Karpas-422 (cell line): ENCODE data around the gene ELAVL1. TPM values are rescaled to one million over a fixed set of nuclear protein-coding genes. Genes with fewer than 3 reads are reported as not detected.

Experiments
- DNase-seq: peaks from one replicate; pipeline ENCODE4 v3.0.0-alpha.2; 2015
- H2AFZ ChIP-seq: fragments of 200-600 bp; sonication (generic); 2 replicates; pipeline ENCODE4 v1.6.1; 2014; ENCODE audit warnings: antibody characterized with exemption, low read length, mixed read lengths
- H3K27ac ChIP-seq: fragments of 200-600 bp; sonication (generic); 2 replicates; pipeline ENCODE4 v1.5.1; 2014; ENCODE audit warnings: mild to moderate bottlenecking, low read length, moderate library complexity
- H3K27me3 ChIP-seq: fragments of 200-600 bp; sonication (generic); 2 replicates; pipeline ENCODE4 v1.6.1; 2014; ENCODE audit warnings: low read length, mixed read lengths
- H3K36me3 ChIP-seq: fragments of 200-600 bp; sonication (generic); 2 replicates; pipeline ENCODE4 v1.6.1; 2014; ENCODE audit warnings: low read length, mixed read lengths; ENCODE audit not compliant: insufficient read depth
- H3K4me1 ChIP-seq: fragments of 200-600 bp; sonication (generic); 2 replicates; pipeline ENCODE4 v1.6.1; 2014; ENCODE audit warnings: mild to moderate bottlenecking, low read length, mixed read lengths
- H3K4me2 ChIP-seq: fragments of 200-600 bp; sonication (generic); 2 replicates; pipeline ENCODE4 v1.6.1; 2014; ENCODE audit warnings: low read length, low read depth, mild to moderate bottlenecking; ENCODE audit not compliant: poor library complexity, severe bottlenecking
- H3K4me3 ChIP-seq: fragments of 200-600 bp; sonication (generic); 2 replicates; pipeline ENCODE4 v1.5.1; 2014; ENCODE audit warnings: mild to moderate bottlenecking, antibody characterized with exemption, low read length, mixed read lengths
- H3K79me2 ChIP-seq: fragments of 200-600 bp; sonication (generic); 2 replicates; pipeline ENCODE4 v1.6.1; 2014; ENCODE audit warnings: mild to moderate bottlenecking, low read length, mixed read lengths
- H3K9ac ChIP-seq: fragments of 200-600 bp; sonication (generic); 2 replicates; pipeline ENCODE4 v1.6.0; 2014; ENCODE audit warnings: low read length
- H3K9me2 ChIP-seq: fragments of 200-600 bp; sonication (generic), shearing (Covaris generic); replicated peaks from 2 replicates; pipeline ENCODE4 v1.6.0; 2014; ENCODE audit warnings: mild to moderate bottlenecking, low read length, moderate library complexity; ENCODE audit not compliant: insufficient read depth
- H3K9me3 ChIP-seq: fragments of 300-700, 200-600 bp; sonication (generic); 2 replicates; pipeline ENCODE4 v1.6.1; 2014; ENCODE audit warnings: low read length, mixed read lengths
- H4K20me1 ChIP-seq: fragments of 200-600 bp; sonication (generic); 2 replicates; pipeline ENCODE4 v1.6.1; 2014; ENCODE audit warnings: mild to moderate bottlenecking, antibody characterized with exemption, low read length, low read depth; ENCODE audit not compliant: insufficient read depth
- total RNA-seq: library from RNA; depleted of rRNA; stranded (reverse); fragments of >200 nt; shearing (Covaris generic); gene quantifications from 2 replicates; pipeline ENCODE4 v1.2.3, GENCODE V29; 2014; ENCODE audit warnings: low replicate concordance

ELAVL1 gene
- total RNA-seq, 1 experiment from 2014 or later: 50.0 TPM

DNA sequence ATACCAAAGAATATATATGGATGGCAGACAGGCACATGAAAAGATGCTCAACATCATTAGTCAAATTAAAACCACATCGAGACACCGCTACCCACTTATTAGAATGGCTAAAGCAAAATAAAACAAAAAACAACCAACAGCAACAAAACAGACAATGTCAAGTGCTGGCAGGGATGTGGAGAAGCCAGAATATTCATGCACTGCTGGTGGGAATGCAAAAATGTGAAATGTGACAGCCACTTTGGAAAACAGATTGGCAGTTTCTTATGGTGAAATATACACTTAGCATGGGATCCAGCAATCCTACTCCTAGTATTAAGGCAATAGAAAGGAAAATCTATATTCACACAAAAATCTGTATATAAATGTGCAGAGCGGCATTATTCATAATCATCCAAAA is 8.6 kb downstream of the ELAVL1 start:
- Histone ChIP-seq H3K9ac (no peak overlapping the region), H3K27ac (no peak overlapping the region), H3K9me2 (no peaks in the 10 kb centered on the region), H4K20me1 (peaks cover 92% of the 10 kb centered on the region), H3K4me3 (no peak overlapping the region), H3K4me2 (no peak overlapping the region), H2AFZ (no peak overlapping the region), H3K4me1 (peaks cover 38% of the 10 kb centered on the region), H3K36me3 (peaks cover 20% of the 10 kb centered on the region), H3K27me3 (no peaks in the 10 kb centered on the region), H3K9me3 (no peaks in the 10 kb centered on the region), H3K79me2 (peaks cover 99% of the 10 kb centered on the region)
- no peak for DNase-seq

DNA sequence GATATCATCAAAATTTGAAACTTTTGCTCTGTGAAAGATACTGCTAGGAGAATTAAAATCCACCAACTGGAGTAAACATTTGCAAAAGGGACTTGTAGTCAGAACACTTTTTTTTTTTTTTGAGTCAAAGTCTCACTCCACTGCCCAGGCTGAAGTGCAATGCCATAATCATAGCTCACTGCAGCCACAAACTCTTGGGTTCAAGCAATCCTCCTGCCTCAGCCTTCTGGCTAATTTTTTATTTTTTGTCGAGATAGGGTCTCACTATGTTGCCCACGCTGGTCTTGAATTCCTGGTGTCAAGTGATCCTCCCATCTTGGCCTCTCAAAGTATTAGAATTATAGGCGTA is 9.7 kb downstream of the ELAVL1 start:
- Histone ChIP-seq H3K4me2 (no peak overlapping the region), H3K9ac (no peak overlapping the region), H3K36me3 (peaks cover 23% of the 10 kb centered on the region), H3K4me1 (peaks cover 36% of the 10 kb centered on the region), H4K20me1 (peaks cover 84% of the 10 kb centered on the region), H3K27me3 (no peaks in the 10 kb centered on the region), H3K79me2 (peaks cover 99% of the 10 kb centered on the region), H3K27ac (no peak overlapping the region), H3K4me3 (no peak overlapping the region), H3K9me2 (no peaks in the 10 kb centered on the region), H3K9me3 (no peaks in the 10 kb centered on the region), H2AFZ (no peak overlapping the region)
- DNase-seq: no peak

DNA sequence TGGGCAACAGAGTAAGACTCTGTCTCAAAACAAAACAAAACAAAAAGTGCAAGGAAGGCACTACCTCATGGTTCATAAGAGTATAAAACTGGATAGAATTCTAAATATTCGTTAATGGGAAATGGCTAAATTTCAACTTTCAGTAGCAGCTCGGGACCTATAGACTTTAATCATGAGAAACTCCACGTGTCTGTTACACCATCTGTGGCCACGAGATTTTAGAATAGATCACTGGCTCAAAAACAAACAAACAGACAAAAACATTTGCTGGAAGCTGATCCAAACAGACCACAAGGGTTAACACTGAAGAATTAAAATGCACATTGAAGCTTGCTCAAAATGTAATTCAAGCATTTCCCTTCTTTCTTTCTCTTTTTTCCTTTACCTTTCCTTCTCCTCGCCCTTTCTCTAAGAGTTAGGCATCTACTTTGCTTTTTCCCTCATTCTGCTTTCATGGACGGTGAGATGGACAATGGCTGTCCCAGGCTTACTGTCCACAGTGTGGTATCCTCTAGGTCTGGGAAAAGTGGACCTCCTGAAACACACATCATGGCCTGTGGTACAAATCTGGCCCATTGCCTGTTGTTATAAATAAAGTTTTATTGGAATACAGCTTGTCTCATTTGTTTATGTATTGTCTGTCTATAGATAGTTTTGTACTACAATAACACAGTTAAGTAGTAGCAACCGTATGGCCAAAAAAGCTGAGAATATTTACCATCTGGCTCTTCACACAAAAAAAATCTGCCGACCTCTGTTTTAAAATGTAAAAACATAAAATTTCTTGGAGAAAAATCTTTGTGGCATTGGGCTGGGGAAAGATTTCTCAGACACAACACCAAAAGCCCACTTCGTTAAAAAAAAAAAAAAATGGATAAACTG is 10.3 kb downstream of the ELAVL1 start:
- Histone ChIP-seq H3K36me3 (peaks cover 23% of the 10 kb centered on the region), H3K4me3 (no peak overlapping the region), H4K20me1 (peaks cover 78% of the 10 kb centered on the region), H2AFZ (no peak overlapping the region), H3K4me1 (peaks cover 36% of the 10 kb centered on the region), H3K27ac (no peak overlapping the region), H3K27me3 (no peaks in the 10 kb centered on the region), H3K4me2 (no peak overlapping the region), H3K9me2 (no peaks in the 10 kb centered on the region), H3K9me3 (no peaks in the 10 kb centered on the region), H3K79me2 (peaks cover 97% of the 10 kb centered on the region), H3K9ac (no peak overlapping the region)
- DNase-seq: no peak

DNA sequence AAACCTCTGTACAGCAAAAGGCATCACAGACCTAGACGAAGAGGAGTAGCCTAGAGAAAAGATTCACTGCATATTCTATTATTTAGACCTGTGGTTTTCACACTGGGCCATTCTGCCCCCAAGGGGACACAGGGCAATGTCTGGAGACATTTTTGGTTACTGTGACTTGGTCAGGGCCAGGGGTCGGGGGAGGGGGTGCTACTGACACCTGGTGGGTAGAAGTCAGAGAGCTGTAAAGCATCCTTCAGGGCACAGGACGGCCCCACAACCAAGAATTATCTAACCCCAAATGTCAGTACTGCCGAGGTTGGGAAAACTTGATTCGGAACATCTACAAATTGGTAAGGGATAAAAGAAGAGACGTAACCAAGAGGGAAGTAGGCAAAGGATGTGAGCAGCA is 11.3 kb downstream of the ELAVL1 start:
- Histone ChIP-seq H3K27me3 (no peaks in the 10 kb centered on the region), H3K9me3 (no peaks in the 10 kb centered on the region), H3K9me2 (no peaks in the 10 kb centered on the region), H3K79me2 (peaks cover 94% of the 10 kb centered on the region), H3K27ac (no peak overlapping the region), H3K4me3 (no peak overlapping the region), H2AFZ (no peak overlapping the region), H3K9ac (no peak overlapping the region), H4K20me1 (peaks cover 72% of the 10 kb centered on the region), H3K36me3 (peaks cover 23% of the 10 kb centered on the region), H3K4me2 (no peak overlapping the region), H3K4me1 (peaks cover 33% of the 10 kb centered on the region)
- no peak for DNase-seq

DNA sequence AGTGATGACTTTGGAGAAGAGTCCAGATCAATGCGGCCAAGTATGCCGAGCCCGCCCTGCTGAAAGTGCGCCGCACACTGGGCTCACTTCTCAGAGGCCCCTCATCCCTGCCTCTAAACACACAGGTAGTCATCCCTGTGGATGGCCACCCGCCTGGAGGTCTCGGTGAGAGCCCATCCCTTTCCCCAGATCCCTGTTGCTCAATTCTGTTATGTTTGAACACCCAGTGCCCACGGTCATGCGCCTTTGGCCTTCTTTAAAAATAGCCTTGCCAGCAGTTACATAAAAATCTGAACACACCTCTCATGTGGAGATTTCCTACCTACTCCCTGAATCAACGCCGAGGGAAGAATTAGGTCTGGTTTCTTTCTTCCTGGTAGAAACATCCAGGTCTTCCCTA is 11.9 kb downstream of the ELAVL1 start:
- peaks cover 94% of the 10 kb centered on the region for H3K79me2 ChIP-seq
- H3K4me2 ChIP-seq: no peak overlapping the region
- H3K4me3 ChIP-seq: no peak overlapping the region
- peaks cover 68% of the 10 kb centered on the region for H4K20me1 ChIP-seq
- H3K36me3 ChIP-seq: peaks cover 23% of the 10 kb centered on the region
- no peak overlapping the region for H3K27ac ChIP-seq
- no peak for DNase-seq
- no peak overlapping the region for H3K9ac ChIP-seq
- peaks cover 30% of the 10 kb centered on the region for H3K4me1 ChIP-seq
- no peaks in the 10 kb centered on the region for H3K9me3 ChIP-seq
- no peaks in the 10 kb centered on the region for H3K27me3 ChIP-seq
- H3K9me2 ChIP-seq: no peaks in the 10 kb centered on the region
- no peak overlapping the region for H2AFZ ChIP-seq

DNA sequence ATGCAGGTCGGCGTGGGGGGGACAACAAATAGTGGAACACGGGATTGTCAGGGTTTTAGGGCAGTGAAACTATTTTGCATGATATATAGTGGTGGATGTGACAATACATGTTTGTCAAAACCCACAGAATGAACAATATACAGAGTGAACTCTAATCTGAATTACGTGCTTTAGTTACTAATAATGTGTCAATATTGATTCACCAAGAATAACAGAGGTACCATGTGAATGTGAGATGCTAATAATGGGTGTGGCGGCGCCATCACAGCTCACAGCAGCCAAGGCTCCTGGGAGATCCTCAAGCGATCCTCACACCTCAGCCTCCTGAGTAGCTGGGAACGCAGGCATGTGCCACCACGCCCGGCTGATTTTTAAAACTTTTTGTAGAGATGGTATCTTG is 12.9 kb downstream of the ELAVL1 start:
- H3K9ac ChIP-seq: no peak overlapping the region
- no peaks in the 10 kb centered on the region for H3K27me3 ChIP-seq
- H3K4me3 ChIP-seq: no peak overlapping the region
- H3K4me1 ChIP-seq: peaks cover 22% of the 10 kb centered on the region
- no peak for DNase-seq
- peaks cover 94% of the 10 kb centered on the region for H3K79me2 ChIP-seq
- peaks cover 69% of the 10 kb centered on the region for H4K20me1 ChIP-seq
- no peak overlapping the region for H2AFZ ChIP-seq
- H3K4me2 ChIP-seq: no peak overlapping the region
- H3K27ac ChIP-seq: no peak overlapping the region
- H3K9me2 ChIP-seq: no peaks in the 10 kb centered on the region
- H3K36me3 ChIP-seq: peaks cover 23% of the 10 kb centered on the region
- H3K9me3 ChIP-seq: no peaks in the 10 kb centered on the region

DNA sequence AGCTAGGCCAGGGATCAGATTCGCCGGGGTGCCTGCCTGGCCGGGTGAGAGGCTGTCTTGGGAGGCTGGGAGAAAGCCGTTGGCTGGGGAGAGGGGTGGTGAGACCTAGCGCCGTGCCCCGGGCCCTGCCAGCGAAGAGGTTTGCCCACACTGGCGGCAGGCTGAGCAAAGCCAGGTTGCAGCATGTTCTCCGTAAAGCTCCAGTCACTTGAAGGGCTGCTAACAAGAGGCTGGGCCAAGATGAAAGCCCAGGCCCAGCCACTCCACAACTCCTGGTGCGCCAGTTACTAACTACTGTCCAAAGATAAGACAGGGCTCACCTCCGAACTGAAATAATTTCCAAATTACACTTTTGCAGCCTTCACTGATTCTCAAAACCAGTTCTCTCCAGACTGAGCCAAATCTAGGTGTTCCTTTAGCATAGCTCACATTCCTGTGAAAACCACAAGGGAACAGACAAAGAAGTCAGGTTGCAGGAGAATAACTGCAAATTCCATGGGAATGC is 16.3 kb downstream of the ELAVL1 start:
- no peaks in the 10 kb centered on the region for H3K9me3 ChIP-seq
- H3K27ac ChIP-seq: no peak overlapping the region
- peaks cover 58% of the 10 kb centered on the region for H4K20me1 ChIP-seq
- no peaks in the 10 kb centered on the region for H3K27me3 ChIP-seq
- no peak for DNase-seq
- H3K79me2 ChIP-seq: peaks cover 91% of the 10 kb centered on the region
- H3K9me2 ChIP-seq: no peaks in the 10 kb centered on the region
- no peaks in the 10 kb centered on the region for H3K4me1 ChIP-seq
- peaks cover 24% of the 10 kb centered on the region for H3K36me3 ChIP-seq
- no peak overlapping the region for H3K4me2 ChIP-seq
- H3K4me3 ChIP-seq: no peak overlapping the region
- no peak overlapping the region for H2AFZ ChIP-seq
- no peak overlapping the region for H3K9ac ChIP-seq

DNA sequence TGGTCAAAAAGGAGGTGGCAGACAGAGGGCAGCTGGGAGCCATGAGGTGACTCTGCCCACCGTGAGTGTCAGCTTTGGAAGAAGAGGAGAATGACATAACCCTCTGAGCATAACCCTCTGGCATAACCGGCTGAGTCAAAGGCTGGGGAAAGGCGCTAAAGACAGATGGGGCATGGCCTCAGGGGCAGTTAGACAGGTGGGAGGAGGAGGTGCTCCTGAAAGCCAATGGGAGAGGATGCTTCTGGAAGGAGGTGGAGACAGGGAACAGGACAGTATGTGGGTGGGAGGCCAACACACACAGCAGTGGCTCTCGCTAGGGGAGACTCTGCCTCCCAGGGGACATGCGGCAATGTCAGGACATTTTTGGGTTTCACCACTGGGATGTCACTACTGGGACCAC is 17.1 kb downstream of the ELAVL1 start:
- peaks cover 91% of the 10 kb centered on the region for H3K79me2 ChIP-seq
- no peak overlapping the region for H2AFZ ChIP-seq
- H4K20me1 ChIP-seq: peaks cover 55% of the 10 kb centered on the region
- H3K9me3 ChIP-seq: no peaks in the 10 kb centered on the region
- no peaks in the 10 kb centered on the region for H3K9me2 ChIP-seq
- H3K4me3 ChIP-seq: no peak overlapping the region
- no peak overlapping the region for H3K4me2 ChIP-seq
- no peak for DNase-seq
- H3K9ac ChIP-seq: no peak overlapping the region
- H3K27ac ChIP-seq: no peak overlapping the region
- H3K27me3 ChIP-seq: no peaks in the 10 kb centered on the region
- no peaks in the 10 kb centered on the region for H3K4me1 ChIP-seq
- H3K36me3 ChIP-seq: peaks cover 26% of the 10 kb centered on the region
